Amniotic stem cell (primary cell): Measurements from ENCODE around the gene EPN2.

Experiments
- DNase-seq: peaks from one replicate; lab custom pipeline; 2025; lab: John Stamatoyannopoulos, UW

Gene EPN2

GRCh38 chr17:19311421-19312215 lies 74.5 kb downstream of the EPN2 start:
- no peak for DNase-seq

- DNase-seq, result no peak
Observed at GRCh38 chr17:19312406-19312805, 75.2 kb downstream of the EPN2 start.

- no peak for DNase-seq
Observed at GRCh38 chr17:19313066-19313745, 76.0 kb downstream of the EPN2 start.

GRCh38 chr17:19313746-19314651 lies 76.8 kb downstream of the EPN2 start:
- DNase-seq, result no peak

GRCh38 chr17:19315104-19315503 lies 77.9 kb downstream of the EPN2 start:
- DNase-seq, result no peak

- no peak for DNase-seq
Observed at GRCh38 chr17:19316761-19317358, 79.7 kb downstream of the EPN2 start.

- peak; percentile 23 for DNase-seq
Observed at GRCh38 chr17:19317359-19318095, 80.4 kb downstream of the EPN2 start.

- DNase-seq, result no peak
Observed at GRCh38 chr17:19318611-19319010, 81.4 kb downstream of the EPN2 start.

GRCh38 chr17:19319771-19320505 lies 82.8 kb downstream of the EPN2 start:
- DNase-seq, result no peak

- DNase-seq, result no peak
Observed at GRCh38 chr17:19320876-19321275, 83.7 kb downstream of the EPN2 start.

GRCh38 chr17:19321481-19322128 lies 84.4 kb downstream of the EPN2 start:
- DNase-seq, result no peak

GRCh38 chr17:19322129-19322505 lies 85.0 kb downstream of the EPN2 start:
- DNase-seq, result no peak

- DNase-seq, result no peak
Observed at GRCh38 chr17:19322861-19323260, 85.7 kb downstream of the EPN2 start.

GRCh38 chr17:19325542-19325941 lies 88.4 kb downstream of the EPN2 start:
- no peak for DNase-seq

- peak; percentile 10 for DNase-seq
Observed at GRCh38 chr17:19327031-19327783, 90.0 kb downstream of the EPN2 start.

- no peak for DNase-seq
Observed at GRCh38 chr17:19328441-19329061, 91.4 kb downstream of the EPN2 start.

- no peak for DNase-seq
Observed at GRCh38 chr17:19329136-19329535, 92.0 kb downstream of the EPN2 start.

GRCh38 chr17:19329839-19330238 lies 92.7 kb downstream of the EPN2 start:
- DNase-seq, result no peak

- DNase-seq, result no peak
Observed at GRCh38 chr17:19330271-19330670, 93.1 kb downstream of the EPN2 start.
